ENCODE results near the gene VCAN.

Gene VCAN

GRCh38 chr5:83451955-83452354, 19.6 kb upstream of the VCAN start:
- TF ChIP-seq SIN3A (IDR thresholded peaks at IDR 0.05; ENCODE audit: borderline replicate concordance, insufficient read depth, low read length) (no peak), FOXP2 (optimal IDR thresholded peaks at IDR 0.05; ENCODE audit: borderline replicate concordance, extremely low read depth, extremely low read length, insufficient read depth) (no peak), REST (IDR thresholded peaks at IDR 0.05; ENCODE audit: insufficient read depth in 1 of 2, low read depth in 2 of 2, low read length in 2 of 2) (no peak), TAF1 (IDR thresholded peaks at IDR 0.05; ENCODE audit: borderline replicate concordance, insufficient read depth, low read length) (no peak), POLR2AphosphoS5 (IDR thresholded peaks at IDR 0.05; ENCODE audit: low read depth, low read length) (no peak)

GRCh38 chr5:83453937-83454336, 17.6 kb upstream of the VCAN start:
- TF ChIP-seq SIN3A (IDR thresholded peaks at IDR 0.05; ENCODE audit: borderline replicate concordance, insufficient read depth, low read length), result no peak
- no peak for TF ChIP-seq REST (IDR thresholded peaks at IDR 0.05; ENCODE audit: insufficient read depth in 1 of 2, low read depth in 2 of 2, low read length in 2 of 2)
- TF ChIP-seq POLR2AphosphoS5 (IDR thresholded peaks at IDR 0.05; ENCODE audit: low read depth, low read length), result no peak
- TF ChIP-seq TAF1 (IDR thresholded peaks at IDR 0.05; ENCODE audit: borderline replicate concordance, insufficient read depth, low read length), result no peak
- no peak for TF ChIP-seq FOXP2 (optimal IDR thresholded peaks at IDR 0.05; ENCODE audit: borderline replicate concordance, extremely low read depth, extremely low read length, insufficient read depth)

- TF ChIP-seq SIN3A (IDR thresholded peaks at IDR 0.05; ENCODE audit: borderline replicate concordance, insufficient read depth, low read length), result no peak
- TF ChIP-seq TAF1 (IDR thresholded peaks at IDR 0.05; ENCODE audit: borderline replicate concordance, insufficient read depth, low read length), result no peak
- no peak for TF ChIP-seq REST (IDR thresholded peaks at IDR 0.05; ENCODE audit: insufficient read depth in 1 of 2, low read depth in 2 of 2, low read length in 2 of 2)
- no peak for TF ChIP-seq POLR2AphosphoS5 (IDR thresholded peaks at IDR 0.05; ENCODE audit: low read depth, low read length)
- no peak for TF ChIP-seq FOXP2 (optimal IDR thresholded peaks at IDR 0.05; ENCODE audit: borderline replicate concordance, extremely low read depth, extremely low read length, insufficient read depth)
Measured at GRCh38 chr5:83464261-83464660, 7.3 kb upstream of the VCAN start.

- TF ChIP-seq REST (IDR thresholded peaks at IDR 0.05; ENCODE audit: insufficient read depth in 1 of 2, low read depth in 2 of 2, low read length in 2 of 2) (no peak), SIN3A (IDR thresholded peaks at IDR 0.05; ENCODE audit: borderline replicate concordance, insufficient read depth, low read length) (no peak), TAF1 (IDR thresholded peaks at IDR 0.05; ENCODE audit: borderline replicate concordance, insufficient read depth, low read length) (no peak), POLR2AphosphoS5 (IDR thresholded peaks at IDR 0.05; ENCODE audit: low read depth, low read length) (no peak), FOXP2 (optimal IDR thresholded peaks at IDR 0.05; ENCODE audit: borderline replicate concordance, extremely low read depth, extremely low read length, insufficient read depth) (no peak)
Measured at GRCh38 chr5:83467371-83468035, 4.0 kb upstream of the VCAN start.
